GM10266 (cell line): ENCODE data around the gene SLFN12.
"Not testable (repeated sequence)": the region's sequence is repeated elsewhere in the genome, so short reads cannot be mapped to it uniquely, and the experiment has no call there.

Source experiments
- DNase-seq: peaks from one replicate; pipeline ENCODE4 v3.0.0; 2012; ENCODE audit errors: extremely low spot score
- TF ChIP-seq, protein P1 (sequence below): IDR thresholded peaks from 2 replicates; pipeline ENCODE4 v1.5.1; 2012; ENCODE audit warnings: mild to moderate bottlenecking, low read depth; ENCODE audit not compliant: control insufficient read depth, insufficient read depth; ENCODE audit errors: missing control alignments

SLFN12 gene

GRCh38 chr17:35432176-35433074 lies at the start of gene SLFN12:
Gene SLFN12 (minus strand): TSS chr17:35432500. CDS start chr17:35423028, 9,472 bp downstream.
- TF ChIP-seq, protein P1, sequence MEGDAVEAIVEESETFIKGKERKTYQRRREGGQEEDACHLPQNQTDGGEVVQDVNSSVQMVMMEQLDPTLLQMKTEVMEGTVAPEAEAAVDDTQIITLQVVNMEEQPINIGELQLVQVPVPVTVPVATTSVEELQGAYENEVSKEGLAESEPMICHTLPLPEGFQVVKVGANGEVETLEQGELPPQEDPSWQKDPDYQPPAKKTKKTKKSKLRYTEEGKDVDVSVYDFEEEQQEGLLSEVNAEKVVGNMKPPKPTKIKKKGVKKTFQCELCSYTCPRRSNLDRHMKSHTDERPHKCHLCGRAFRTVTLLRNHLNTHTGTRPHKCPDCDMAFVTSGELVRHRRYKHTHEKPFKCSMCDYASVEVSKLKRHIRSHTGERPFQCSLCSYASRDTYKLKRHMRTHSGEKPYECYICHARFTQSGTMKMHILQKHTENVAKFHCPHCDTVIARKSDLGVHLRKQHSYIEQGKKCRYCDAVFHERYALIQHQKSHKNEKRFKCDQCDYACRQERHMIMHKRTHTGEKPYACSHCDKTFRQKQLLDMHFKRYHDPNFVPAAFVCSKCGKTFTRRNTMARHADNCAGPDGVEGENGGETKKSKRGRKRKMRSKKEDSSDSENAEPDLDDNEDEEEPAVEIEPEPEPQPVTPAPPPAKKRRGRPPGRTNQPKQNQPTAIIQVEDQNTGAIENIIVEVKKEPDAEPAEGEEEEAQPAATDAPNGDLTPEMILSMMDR = no peak
- peak; percentile 73 for DNase-seq

DNA sequence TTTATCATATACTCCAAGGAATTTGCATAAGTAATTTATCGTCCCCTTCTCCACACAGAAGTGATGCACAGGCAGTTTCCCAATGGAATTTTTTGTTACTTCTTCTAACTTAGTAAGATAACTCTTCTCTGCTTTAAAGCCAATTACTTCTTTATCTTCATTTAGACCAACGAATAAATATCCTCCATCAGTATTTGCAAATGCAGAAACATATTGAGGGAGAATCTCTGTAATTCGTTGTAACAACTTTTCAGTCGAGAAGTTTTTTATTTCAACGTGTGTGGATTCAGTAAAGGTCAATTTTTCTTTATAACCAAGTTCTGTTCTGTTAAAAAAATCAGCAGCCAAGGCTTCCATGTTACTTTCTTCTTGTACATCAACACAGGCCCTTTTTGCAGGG lies 47.0 kb upstream of the SLFN12 start:
- DNase-seq = no peak
- TF ChIP-seq, protein P1 = no peak

DNA sequence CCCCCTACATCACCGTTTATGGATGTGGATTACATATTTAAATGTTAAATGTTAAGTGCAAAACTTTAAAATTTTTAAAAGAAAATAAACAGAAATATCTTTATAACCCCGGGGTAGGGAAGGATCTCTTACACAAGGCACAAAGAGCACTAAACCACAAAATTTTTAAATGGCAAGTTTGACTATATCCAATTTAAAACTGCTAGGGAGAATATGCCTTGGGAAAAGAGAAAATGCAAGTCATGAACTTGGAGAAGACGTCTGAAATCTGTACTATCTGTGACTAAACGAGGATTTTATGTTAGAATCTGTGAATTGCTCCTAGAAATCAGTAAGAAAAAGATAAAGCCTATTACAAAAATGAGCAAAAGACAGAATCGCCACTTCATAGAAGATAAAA lies 44.9 kb upstream of the SLFN12 start:
- TF ChIP-seq, protein P1 = no peak
- no peak for DNase-seq

GRCh38 chr17:35476283-35476820 lies 44.1 kb upstream of the SLFN12 start:
- TF ChIP-seq, protein P1 = no peak

DNA sequence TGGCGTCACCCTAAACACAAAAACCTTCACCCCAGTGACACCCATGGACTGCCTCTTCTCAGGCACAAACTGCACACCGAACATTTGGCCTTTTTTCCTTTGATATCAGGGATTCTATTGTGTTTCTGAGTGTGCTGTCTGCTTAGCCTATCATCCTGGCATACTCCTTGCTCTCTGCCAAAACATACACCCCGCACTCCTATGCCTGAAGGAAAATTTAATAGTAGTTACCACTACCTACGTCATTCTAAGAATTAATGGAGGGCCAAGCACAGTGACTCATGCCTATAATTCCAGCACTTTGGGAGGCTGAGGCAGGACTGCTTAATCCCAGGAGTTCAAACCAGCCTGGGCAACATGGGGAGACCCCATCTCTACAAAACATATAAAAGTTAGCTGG lies 36.2 kb upstream of the SLFN12 start:
- DNase-seq = no peak
- TF ChIP-seq, protein P1 = no peak

More at GRCh38 chr17:35476283-35476820, 44.1 kb upstream of the SLFN12 start:
- DNase-seq = no peak

- DNase-seq = no peak
- TF ChIP-seq, protein P1 = no peak
Observed at GRCh38 chr17:35467824-35468223, 35.5 kb upstream of the SLFN12 start.

DNA sequence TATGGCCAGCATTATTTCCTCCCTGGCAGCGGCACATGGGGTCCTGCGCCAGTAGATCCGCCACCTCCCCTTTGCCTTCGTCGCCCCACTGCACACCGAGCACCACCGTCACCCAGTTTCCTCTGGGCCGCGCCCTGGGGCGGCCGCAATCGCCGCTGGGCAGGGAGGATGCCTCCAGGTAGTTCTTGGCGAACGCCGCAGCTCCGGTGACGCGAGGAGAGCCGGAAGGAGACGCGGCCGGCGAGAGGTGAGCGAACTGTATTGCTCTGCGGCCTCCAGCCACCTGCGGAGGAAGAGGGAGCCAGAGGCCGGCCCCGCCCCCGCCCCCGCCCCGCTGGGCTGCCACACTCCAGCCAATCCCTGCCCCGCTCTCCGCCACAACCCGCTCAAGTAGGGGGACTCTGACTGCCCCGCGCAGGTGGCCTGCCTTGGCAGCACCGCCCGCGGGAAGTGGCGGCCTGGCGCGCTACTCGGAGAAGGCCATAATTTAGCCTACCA lies 28.1 kb upstream of the SLFN12 start:
- peak; percentile 80 for DNase-seq

DNA sequence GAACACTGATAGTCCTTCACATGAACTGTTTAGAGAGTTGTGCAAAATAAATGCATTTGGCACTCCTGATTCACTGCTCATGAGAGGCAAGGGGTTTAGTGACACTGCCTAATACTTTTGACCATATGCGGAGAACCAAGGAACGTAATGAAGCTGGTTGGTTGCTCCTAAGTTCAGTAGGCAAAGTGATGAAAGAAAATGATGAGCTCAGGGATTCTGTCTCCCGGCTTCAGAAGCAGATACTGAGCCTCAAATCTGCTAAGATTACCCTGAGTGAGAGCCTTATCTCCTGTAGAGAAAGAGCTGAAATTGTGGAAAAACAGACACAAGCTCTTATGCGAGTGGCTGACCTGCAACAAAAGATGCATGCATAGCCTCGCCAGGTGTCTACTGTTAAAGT lies 21.7 kb upstream of the SLFN12 start:
- not testable (repeated sequence) for DNase-seq

More for the DNA sequence above, 28.1 kb upstream of the SLFN12 start:
- TF ChIP-seq, protein P1 = no peak
